ENCODE data around the gene TOMM6. TPM values are rescaled to one million over a fixed set of nuclear protein-coding genes. Genes with fewer than 3 reads are reported as not detected.

Gene TOMM6
- total RNA-seq, 2 donors from 2014 or later: 158 to 233 TPM

- TF ChIP-seq, protein P1, sequence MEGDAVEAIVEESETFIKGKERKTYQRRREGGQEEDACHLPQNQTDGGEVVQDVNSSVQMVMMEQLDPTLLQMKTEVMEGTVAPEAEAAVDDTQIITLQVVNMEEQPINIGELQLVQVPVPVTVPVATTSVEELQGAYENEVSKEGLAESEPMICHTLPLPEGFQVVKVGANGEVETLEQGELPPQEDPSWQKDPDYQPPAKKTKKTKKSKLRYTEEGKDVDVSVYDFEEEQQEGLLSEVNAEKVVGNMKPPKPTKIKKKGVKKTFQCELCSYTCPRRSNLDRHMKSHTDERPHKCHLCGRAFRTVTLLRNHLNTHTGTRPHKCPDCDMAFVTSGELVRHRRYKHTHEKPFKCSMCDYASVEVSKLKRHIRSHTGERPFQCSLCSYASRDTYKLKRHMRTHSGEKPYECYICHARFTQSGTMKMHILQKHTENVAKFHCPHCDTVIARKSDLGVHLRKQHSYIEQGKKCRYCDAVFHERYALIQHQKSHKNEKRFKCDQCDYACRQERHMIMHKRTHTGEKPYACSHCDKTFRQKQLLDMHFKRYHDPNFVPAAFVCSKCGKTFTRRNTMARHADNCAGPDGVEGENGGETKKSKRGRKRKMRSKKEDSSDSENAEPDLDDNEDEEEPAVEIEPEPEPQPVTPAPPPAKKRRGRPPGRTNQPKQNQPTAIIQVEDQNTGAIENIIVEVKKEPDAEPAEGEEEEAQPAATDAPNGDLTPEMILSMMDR (IDR thresholded peaks at IDR 0.05): no peak
- TF ChIP-seq POLR2AphosphoS5 (IDR thresholded peaks at IDR 0.05) (no peak), POLR2A (IDR thresholded peaks at IDR 0.05) (no peak)
- WGBS: 96% methylated on average over 6 of the region's 6 CpGs
- intact Hi-C loops (cut with DNase I): no loop called here
- DNase-seq (ENCODE audit: low spot score): no peak
- no peaks in the 10 kb centered on the region for H3K27me3 ChIP-seq (replicated peaks; ENCODE audit: insufficient read depth)
- no peaks in the 10 kb centered on the region for H3K9me3 ChIP-seq
- no peak overlapping the region for H3K27ac ChIP-seq
- no peaks in the 10 kb centered on the region for H3K36me3 ChIP-seq
- H3K4me3 ChIP-seq: no peak overlapping the region
- H3K4me1 ChIP-seq (replicated peaks): no peaks in the 10 kb centered on the region
Observed at GRCh38 chr6:41757271-41757670, 30.2 kb upstream of the TOMM6 start.

GRCh38 chr6:41757931-41758640 lies 29.4 kb upstream of the TOMM6 start:
- Histone ChIP-seq H3K9me3 (no peaks in the 10 kb centered on the region), H3K36me3 (no peaks in the 10 kb centered on the region), H3K27me3 (replicated peaks; ENCODE audit: insufficient read depth) (no peaks in the 10 kb centered on the region), H3K4me1 (replicated peaks) (no peaks in the 10 kb centered on the region), H3K27ac (no peak overlapping the region), H3K4me3 (no peak overlapping the region)
- TF ChIP-seq, protein P1 (IDR thresholded peaks at IDR 0.05): no peak
- TF ChIP-seq POLR2A (IDR thresholded peaks at IDR 0.05) (no peak), POLR2AphosphoS5 (IDR thresholded peaks at IDR 0.05) (no peak)
- whole genome bisulfite sequencing: 79% methylated on average over 8 of the region's 8 CpGs
- intact Hi-C loops (cut with DNase I): no loop called here
- no peak for DNase-seq (ENCODE audit: low spot score)

DNA sequence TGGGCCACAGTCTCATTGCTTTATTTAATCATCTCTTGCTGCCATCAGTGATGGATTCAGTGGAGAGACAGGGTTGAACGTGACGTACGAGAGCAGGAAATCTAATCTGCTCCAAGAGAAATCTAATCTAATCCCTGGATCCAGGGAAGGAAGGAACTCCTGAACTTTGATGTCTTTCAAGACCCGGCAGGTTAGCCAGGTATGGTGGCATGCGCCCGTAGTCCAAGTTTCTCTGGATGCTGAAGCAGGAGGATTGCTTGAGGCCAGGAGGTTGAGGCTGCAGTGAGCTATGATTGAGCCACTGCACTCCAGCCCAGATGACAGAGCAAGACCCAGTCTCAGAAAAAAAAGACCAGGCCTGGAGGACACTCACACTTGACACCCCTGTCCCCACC lies 28.9 kb upstream of the TOMM6 start:
- H3K9me3 ChIP-seq: no peaks in the 10 kb centered on the region
- no peaks in the 10 kb centered on the region for H3K27me3 ChIP-seq (replicated peaks; ENCODE audit: insufficient read depth)
- no peaks in the 10 kb centered on the region for H3K4me1 ChIP-seq (replicated peaks)
- TF ChIP-seq POLR2AphosphoS5 (IDR thresholded peaks at IDR 0.05) (no peak), POLR2A (IDR thresholded peaks at IDR 0.05) (no peak)
- TF ChIP-seq, protein P1 (IDR thresholded peaks at IDR 0.05): no peak
- H3K27ac ChIP-seq: no peak overlapping the region
- intact Hi-C loops (cut with DNase I): no loop called here
- no peak for DNase-seq (ENCODE audit: low spot score)
- no peak overlapping the region for H3K4me3 ChIP-seq
- WGBS: 91% methylated on average over 6 of the region's 6 CpGs
- no peaks in the 10 kb centered on the region for H3K36me3 ChIP-seq

GRCh38 chr6:41759106-41759904 lies 28.2 kb upstream of the TOMM6 start:
- Histone ChIP-seq H3K4me3 (no peak overlapping the region), H3K27ac (no peak overlapping the region), H3K27me3 (replicated peaks; ENCODE audit: insufficient read depth) (no peaks in the 10 kb centered on the region), H3K4me1 (replicated peaks) (no peaks in the 10 kb centered on the region), H3K36me3 (no peaks in the 10 kb centered on the region), H3K9me3 (no peaks in the 10 kb centered on the region)
- 93% methylated on average over 13 of the region's 13 CpGs for WGBS
- no peak for DNase-seq (ENCODE audit: low spot score)
- intact Hi-C loops (cut with DNase I): no loop called here
- TF ChIP-seq, protein P1 (IDR thresholded peaks at IDR 0.05): no peak
- TF ChIP-seq POLR2A (IDR thresholded peaks at IDR 0.05) (no peak), POLR2AphosphoS5 (IDR thresholded peaks at IDR 0.05) (no peak)

Measured in prostate gland (tissue), 2 donors.